ENCODE measurements around the gene KHDRBS2.

- no peak for TF ChIP-seq CTCF (IDR thresholded peaks at IDR 0.05)
- TF ChIP-seq POLR2A (IDR thresholded peaks at IDR 0.05) = no peak
Measured at GRCh38 chr6:62288974-62289373, 2.9 kb upstream of the KHDRBS2 start.

Data from Peyer's patch (tissue), 4 donors.